Ishikawa (cell line): Measurements from ENCODE around the gene CLDN1.

Source experiments
- CEBPB ChIP-seq: IDR thresholded peaks from 2 replicates; pipeline ENCODE4 v1.6.1; 2012
- CREB1 ChIP-seq: IDR thresholded peaks from 2 replicates; pipeline ENCODE4 v1.6.1; 2012; ENCODE audit warnings: low read depth
- EP300 ChIP-seq: IDR thresholded peaks from 2 replicates; pipeline ENCODE4 v1.6.1; 2012; ENCODE audit warnings: borderline replicate concordance
- FOXM1 ChIP-seq: IDR thresholded peaks from 2 replicates; pipeline ENCODE4 v1.6.1; 2012; ENCODE audit warnings: low read depth, borderline replicate concordance
- MAX ChIP-seq: IDR thresholded peaks from 2 replicates; pipeline ENCODE4 v1.6.1; 2012
- NFIC ChIP-seq: IDR thresholded peaks from 2 replicates; pipeline ENCODE4 v1.6.1; 2012
- RAD21 ChIP-seq: IDR thresholded peaks from 2 replicates; pipeline ENCODE4 v1.6.1; 2012; ENCODE audit warnings: low read depth
- REST ChIP-seq: IDR thresholded peaks from 2 replicates; pipeline ENCODE4 v1.6.1; 2012; ENCODE audit warnings: low read depth, mild to moderate bottlenecking
- TCF12 ChIP-seq: IDR thresholded peaks from 2 replicates; pipeline ENCODE4 v1.6.1; 2012; ENCODE audit warnings: low read depth
- TEAD4 ChIP-seq: IDR thresholded peaks from 2 replicates; pipeline ENCODE4 v1.6.1; 2012
- USF1 ChIP-seq: IDR thresholded peaks from 2 replicates; pipeline ENCODE4 v1.6.1; 2012
- YY1 ChIP-seq: IDR thresholded peaks from 2 replicates; pipeline ENCODE4 v1.6.1; 2012; ENCODE audit warnings: low read depth

GRCh38 chr3:190340071-190340470 lies 17.8 kb upstream of the CLDN1 start:
- no peak for TF ChIP-seq RAD21
- no peak for TF ChIP-seq MAX
- TF ChIP-seq EP300: no peak
- TF ChIP-seq FOXM1: no peak
- no peak for TF ChIP-seq CEBPB
- no peak for TF ChIP-seq TEAD4
- no peak for TF ChIP-seq USF1
- no peak for TF ChIP-seq YY1
- no peak for TF ChIP-seq REST
- no peak for TF ChIP-seq NFIC
- TF ChIP-seq TCF12: no peak
- TF ChIP-seq CREB1: no peak
